ENCODE data around the gene LRP2. TPM values are rescaled to one million over a fixed set of nuclear protein-coding genes. Genes with fewer than 3 reads are reported as not detected.

LRP2 gene
- total and polyA plus RNA-seq, 2 of the 8 experiments (the other 6 are each of a cell fraction or from before 2014, with no cell fraction given): 2.0 to 2.9 TPM

GRCh38 chr2:169184074-169184473, 178.3 kb downstream of the LRP2 start:
- Histone ChIP-seq H3K4ac (replicated peaks; ENCODE audit: insufficient read length, low read depth, low read length) (no peak overlapping the region), H2AK5ac (ENCODE audit: low read depth, low read length) (no peak overlapping the region), H2BK120ac (replicated peaks; ENCODE audit: low read depth, low read length) (no peak overlapping the region), H4K20me1 (replicated peaks in 1 of 2; ENCODE audit: control insufficient read depth in 1 of 2, insufficient read depth in 2 of 2, low read length in 2 of 2) (no peaks in the 10 kb centered on the region), H3K4me1 (replicated peaks in 1 of 4; ENCODE audit: control insufficient read depth in 3 of 4, insufficient read depth in 4 of 4, low read length in 3 of 4) (no peaks in the 10 kb centered on the region), H3K36me3 (ENCODE audit: control insufficient read depth in 2 of 4, insufficient read depth in 4 of 4, low read length in 3 of 4) (no peaks in the 10 kb centered on the region), H3K23ac (ENCODE audit: insufficient read length) (no peak overlapping the region), H3K4me2 (ENCODE audit: insufficient read depth in 1 of 2, low read depth in 2 of 2, low read length in 2 of 2) (no peak overlapping the region), H2AFZ (ENCODE audit: low read length) (no peak overlapping the region), H3K79me1 (ENCODE audit: low read depth, low read length) (no peaks in the 10 kb centered on the region), H2BK5ac (ENCODE audit: low read depth, low read length) (no peak overlapping the region), H2BK12ac (ENCODE audit: low read depth, low read length) (no peak overlapping the region), H3K23me2 (ENCODE audit: low read depth, low read length) (no peaks in the 10 kb centered on the region), H2BK20ac (ENCODE audit: low read length) (no peak overlapping the region), H3K27ac (ENCODE audit: low read depth, low read length) (no peak overlapping the region), H4K5ac (ENCODE audit: insufficient read length, low read depth, low read length) (no peak overlapping the region), H4K8ac (ENCODE audit: extremely low read depth, insufficient read depth, low read length) (no peak overlapping the region), H3K79me2 (ENCODE audit: control insufficient read depth in 1 of 2, insufficient read depth in 2 of 2, low read length in 2 of 2) (no peaks in the 10 kb centered on the region), H3K18ac (ENCODE audit: extremely low read depth, low read length) (no peak overlapping the region), H3K27me3 (replicated peaks in 1 of 4; ENCODE audit: control insufficient read depth in 3 of 4, extremely low read depth in 1 of 4, insufficient read depth in 3 of 4, low read length in 3 of 4) (no peaks in the 10 kb centered on the region), H3K9ac (replicated peaks in 1 of 4; ENCODE audit: extremely low read depth in 1 of 4, low read depth in 3 of 4, low read length in 3 of 4) (no peak overlapping the region), H4K91ac (replicated peaks; ENCODE audit: insufficient read length, low read length) (no peak overlapping the region), H3K4me3 (ENCODE audit: extremely low read depth in 1 of 4, insufficient read depth in 2 of 4, low read depth in 3 of 4, low read length in 4 of 4) (no peak overlapping the region), H3K9me3 (ENCODE audit: insufficient read depth in 2 of 2, low read depth in 1 of 2, low read length in 1 of 2) (no peaks in the 10 kb centered on the region), H3K56ac (replicated peaks; ENCODE audit: insufficient read length, low read depth, low read length) (no peak overlapping the region), H2BK15ac (ENCODE audit: low read length) (no peak overlapping the region), H3K14ac (ENCODE audit: insufficient read length) (no peak overlapping the region)
- TF ChIP-seq RBBP5 (IDR thresholded peaks at IDR 0.05; ENCODE audit: borderline replicate concordance, low read depth, low read length) (no peak), FOSL1 (IDR thresholded peaks at IDR 0.05; ENCODE audit: insufficient read depth, low read depth, low read length) (no peak), SP2 (IDR thresholded peaks at IDR 0.05; ENCODE audit: low read length) (no peak), PHF8 (conservative IDR thresholded peaks at IDR 0.05; ENCODE audit: low read depth, low read length) (no peak), GTF2F1 (IDR thresholded peaks at IDR 0.05; ENCODE audit: borderline replicate concordance, low read depth, low read length) (no peak), CHD1 (IDR thresholded peaks at IDR 0.05; ENCODE audit: low read depth, low read length) (no peak), HDAC6 (IDR thresholded peaks at IDR 0.05; ENCODE audit: low read depth, low read length) (no peak), RFX5 (IDR thresholded peaks at IDR 0.05; ENCODE audit: borderline replicate concordance, low read depth, low read length) (no peak), SRF (IDR thresholded peaks at IDR 0.05; ENCODE audit: low read depth, low read length) (no peak), NRF1 (IDR thresholded peaks at IDR 0.05; ENCODE audit: low read depth, low read length) (no peak), TAF1 (IDR thresholded peaks at IDR 0.05; ENCODE audit: low read depth, low read length) (no peak), SAP30 (IDR thresholded peaks at IDR 0.05; ENCODE audit: insufficient read depth, insufficient replicate concordance, low read length) (no peak), CBX8 (IDR thresholded peaks at IDR 0.05; ENCODE audit: borderline replicate concordance, low read depth, low read length) (no peak)
- ChIA-PET CTCF (ENCODE audit: partially characterized antibody) (interaction anchor here (0.7 to 1.3 kb wide), 3 partner anchors 16 to 42 kb away, joined by 3 to 5 read pairs (median 3); no protein-coding TSS in a partner anchor), POLR2A (ENCODE audit: partially characterized antibody) (no interaction called here)
- DNase-seq (ENCODE audit: low read depth in 1 of 2, low spot score in 2 of 2) (no peak), FAIRE-seq (no peak)
- 66% methylated on average over 3 of the region's 3 CpGs; no CpG with 5 or more reads in 1 of the 2 experiments for WGBS, 2 experiments (ENCODE audit: extremely low coverage in 1 of 2, insufficient coverage in 1 of 2, insufficient read length in 1 of 2, insufficient replicate concordance in 2 of 2, low coverage in 1 of 2, low lambda C conversion rate in 2 of 2, missing lambda C conversion rate in 1 of 2)

Measured in H1 (cell line).